Muscle of arm (tissue), 12 donors: Measurements from ENCODE around the gene SUPT3H. TPM values are rescaled to one million over a fixed set of nuclear protein-coding genes. Genes with fewer than 3 reads are reported as not detected.
"Not testable (repeated sequence)": the region's sequence is repeated elsewhere in the genome, so short reads cannot be mapped to it uniquely, and the experiment has no call there.

Experiments used
- DNase-seq: peaks from one replicate; pipeline ENCODE4 v3.0.0-alpha.2; 2013
- polyA plus RNA-seq, 12 donors: library from polyadenylated mRNA; unstranded; fragments of 120-200 nt; gene quantifications; one replicate each; pipeline ENCODE4 v1.2.1, GENCODE V29; 2013; ENCODE audit not compliant: insufficient read length in 12 of 12

Gene SUPT3H
- polyA plus RNA-seq, 12 donors = 9.8 to 12.7 (median 11.8) TPM; not detected in 2

DNA sequence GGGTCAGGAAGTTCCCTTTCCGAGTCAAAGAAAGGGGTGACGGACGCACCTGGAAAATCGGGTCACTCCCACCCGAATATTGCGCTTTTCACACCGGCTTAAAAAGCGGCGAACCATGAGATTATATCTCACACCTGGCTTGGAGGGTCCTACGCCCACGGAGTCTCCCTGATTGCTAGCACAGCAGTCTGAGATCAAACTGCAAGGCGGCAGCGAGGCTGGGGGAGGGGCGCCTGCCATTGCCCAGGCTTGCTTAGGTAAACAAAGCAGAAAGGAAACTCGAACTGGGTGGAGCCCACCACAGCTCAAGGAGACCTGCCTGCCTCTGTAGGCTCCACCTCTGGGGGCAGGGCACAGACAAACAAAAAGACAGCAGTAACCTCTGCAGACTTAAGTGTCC lies 315.1 kb downstream of the SUPT3H start:
- not testable (repeated sequence) for DNase-seq

DNA sequence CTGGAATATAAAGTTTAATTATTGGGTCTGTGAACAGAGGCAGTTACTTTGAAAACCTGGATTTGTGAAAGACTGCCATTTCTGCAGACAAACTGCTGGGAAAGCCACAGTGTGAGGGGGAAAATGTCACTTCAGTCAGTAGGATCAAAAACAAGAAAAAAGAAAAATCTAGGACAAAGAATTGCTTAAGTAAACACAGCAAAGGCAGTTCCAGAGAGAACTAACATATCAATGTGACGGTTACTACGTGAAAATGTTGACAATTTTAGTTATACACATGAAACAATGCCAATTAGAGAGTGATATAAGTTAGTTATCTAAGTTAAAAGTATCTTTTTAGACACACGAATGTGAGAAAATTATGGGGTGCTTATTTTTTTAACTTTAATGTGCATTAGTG lies 320.0 kb downstream of the SUPT3H start:
- no peak for DNase-seq

DNA sequence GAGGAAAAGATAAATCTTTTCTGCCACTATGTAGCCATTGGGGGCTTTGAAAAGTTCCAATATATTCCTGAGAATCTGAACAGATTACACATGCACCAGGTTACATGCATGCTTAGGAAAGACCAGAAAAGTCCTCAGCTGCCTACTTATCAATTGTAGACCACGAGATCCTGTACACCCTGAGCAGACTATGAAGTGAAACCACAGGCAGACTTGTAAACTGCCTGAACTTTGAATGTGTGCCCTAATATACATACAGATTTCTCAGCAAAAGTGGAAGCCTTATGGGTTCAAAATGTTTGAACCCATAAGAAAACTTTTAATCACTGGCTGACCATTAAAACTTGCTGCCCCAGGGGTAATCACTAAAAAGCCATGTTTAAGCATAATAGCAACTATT lies 323.1 kb downstream of the SUPT3H start:
- DNase-seq = no peak

DNA sequence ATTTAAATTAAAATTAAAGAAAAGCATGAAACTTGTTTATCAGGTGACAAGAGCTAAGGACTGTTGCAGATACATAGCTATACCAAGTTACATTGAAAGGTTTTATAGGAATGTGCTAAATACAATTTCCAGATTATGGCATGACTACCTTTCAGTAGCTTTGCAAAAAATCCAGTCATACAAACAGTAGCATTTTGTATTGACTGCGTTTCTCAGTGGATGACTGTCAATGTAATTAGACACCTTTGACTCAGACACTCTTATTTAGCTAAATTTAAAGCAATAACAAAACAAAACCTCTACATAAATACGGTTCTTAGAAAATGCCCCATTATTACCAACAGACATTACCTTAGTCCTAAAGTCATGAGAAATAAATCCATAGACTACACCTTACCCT lies 325.4 kb downstream of the SUPT3H start:
- no peak for DNase-seq

DNA sequence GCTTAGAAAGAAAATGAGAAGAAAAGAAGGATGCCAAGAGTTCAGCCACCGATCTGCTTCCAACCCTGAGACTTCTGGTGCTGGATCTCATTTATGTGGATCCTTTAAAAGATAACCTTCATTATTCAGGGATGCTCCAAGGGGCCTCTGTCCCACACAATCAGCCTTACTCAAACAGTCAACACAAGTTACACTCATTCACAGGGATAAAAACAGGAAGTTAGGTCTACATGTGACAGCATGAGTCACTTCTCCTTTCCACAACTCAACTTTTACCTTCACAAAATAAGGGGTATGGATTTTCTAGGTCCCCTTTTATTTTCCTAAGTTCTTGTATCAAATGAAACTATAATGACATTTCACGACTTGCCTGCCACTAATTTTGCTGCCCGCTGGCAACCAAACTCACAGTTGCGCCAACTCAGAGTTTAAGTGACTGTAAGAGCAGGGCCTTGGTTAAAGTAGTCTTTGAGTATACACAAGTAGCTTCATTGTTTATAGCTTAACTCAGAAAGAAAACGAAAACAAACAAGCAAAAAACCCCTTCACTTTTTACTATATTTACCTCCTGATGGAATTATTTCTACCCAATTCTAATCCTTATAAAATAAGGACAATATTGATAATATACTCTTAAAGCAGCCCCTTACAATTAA lies 328.4 kb downstream of the SUPT3H start:
- no peak for DNase-seq

DNA sequence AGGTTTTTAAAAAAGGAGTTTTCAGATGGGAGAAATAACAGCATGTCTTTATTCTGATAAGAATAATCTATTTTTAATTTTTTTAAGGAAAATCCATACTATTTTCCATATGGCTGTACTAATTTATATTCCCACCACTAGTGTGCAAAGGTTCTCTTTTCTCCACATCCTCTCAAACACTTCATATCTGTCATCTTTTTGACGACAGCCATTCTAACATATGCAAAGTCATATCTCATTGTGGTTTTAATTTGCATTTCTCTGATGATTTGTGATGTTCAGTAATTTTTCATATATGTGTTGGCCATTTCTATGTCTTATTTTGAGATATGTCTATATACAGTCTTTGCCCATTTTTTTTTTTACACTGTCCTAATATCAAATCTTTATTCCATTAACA lies 330.2 kb downstream of the SUPT3H start:
- no peak for DNase-seq

DNA sequence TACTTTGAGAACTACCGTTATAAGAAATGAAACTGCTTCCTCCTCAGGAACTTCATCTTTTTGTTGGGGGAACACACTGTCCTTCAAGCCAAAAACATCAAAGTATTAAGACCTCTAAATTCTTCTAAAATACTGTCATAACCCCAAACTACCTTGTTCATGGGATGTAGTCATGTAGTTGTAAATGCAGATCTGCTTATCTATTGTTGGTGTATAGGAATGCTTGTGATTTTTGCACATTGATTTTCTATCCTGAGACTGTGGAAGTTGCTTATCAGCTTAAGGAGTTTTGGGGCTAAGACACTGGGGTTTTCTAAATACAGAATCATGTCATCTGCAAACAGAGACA lies 332.5 kb downstream of the SUPT3H start:
- no peak for DNase-seq

DNA sequence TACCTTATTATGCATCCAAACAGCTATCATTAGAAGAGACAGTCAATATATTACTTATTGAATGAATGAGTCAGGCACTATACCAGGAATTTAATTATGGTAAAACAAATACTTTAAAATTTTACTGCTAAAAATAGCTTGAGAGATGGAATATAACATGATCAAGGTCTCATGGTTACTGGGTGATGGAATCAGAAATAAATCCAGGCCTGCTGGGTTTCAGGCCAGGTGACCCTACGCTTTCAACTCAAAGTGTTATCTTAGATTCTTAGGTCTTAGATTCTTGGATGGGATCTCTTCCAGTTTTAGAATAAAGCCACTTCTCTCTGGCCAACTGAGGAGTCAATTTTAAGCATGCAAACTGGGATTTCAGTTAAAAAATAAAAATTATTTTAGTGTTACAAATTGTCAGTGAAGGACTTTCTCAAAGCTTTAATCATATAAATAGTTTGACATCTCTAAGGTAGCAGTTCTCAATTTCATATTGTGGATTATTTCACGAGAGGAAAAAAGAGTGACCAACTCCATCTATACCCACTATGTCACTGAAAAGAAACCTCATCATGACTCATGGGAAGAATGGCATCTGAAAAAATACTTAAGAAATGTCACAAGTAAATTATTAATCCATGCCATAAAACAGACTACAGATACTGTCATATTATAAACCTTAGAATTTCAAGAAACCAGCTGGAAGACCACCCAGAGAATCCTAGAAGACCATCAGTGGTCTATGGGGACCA lies 333.1 kb downstream of the SUPT3H start:
- no peak for DNase-seq

DNA sequence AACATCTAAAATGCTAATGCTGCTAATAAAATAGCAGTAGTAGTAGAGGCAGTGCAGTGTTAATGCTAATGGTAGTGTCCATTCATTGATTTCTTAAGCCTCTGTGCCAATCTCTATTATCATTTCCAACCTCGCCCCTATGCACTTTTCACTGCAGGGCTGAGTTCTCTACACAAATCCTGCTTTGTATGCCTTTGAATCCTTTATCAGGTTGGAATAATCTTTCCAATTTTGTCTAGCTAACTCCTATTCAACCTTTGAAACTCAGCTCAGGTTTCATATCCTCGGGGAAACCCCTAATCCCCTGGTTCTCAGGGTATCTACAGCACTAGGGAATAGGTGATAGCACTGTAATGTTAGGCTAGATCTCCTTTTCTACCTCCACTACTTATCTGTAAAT lies 333.6 kb downstream of the SUPT3H start:
- DNase-seq = no peak

DNA sequence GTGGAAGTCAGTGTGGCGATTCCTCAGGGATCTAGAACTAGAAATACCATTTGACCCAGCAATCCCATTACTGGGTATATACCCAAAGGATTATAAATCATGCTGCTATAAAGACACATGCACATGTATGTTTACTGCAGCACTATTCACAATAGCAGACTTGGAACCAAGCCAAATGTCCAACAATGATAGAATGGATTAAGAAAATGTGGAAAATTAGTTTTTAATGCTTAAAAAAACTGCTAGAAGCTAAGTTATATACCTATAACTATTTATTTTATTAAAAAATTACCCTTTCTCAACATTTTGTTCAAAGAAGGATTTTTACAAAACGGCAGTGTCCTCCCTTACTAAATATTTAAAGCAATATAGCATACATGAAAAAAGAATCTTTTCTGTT lies 335.1 kb downstream of the SUPT3H start:
- not testable (repeated sequence) for DNase-seq

DNA sequence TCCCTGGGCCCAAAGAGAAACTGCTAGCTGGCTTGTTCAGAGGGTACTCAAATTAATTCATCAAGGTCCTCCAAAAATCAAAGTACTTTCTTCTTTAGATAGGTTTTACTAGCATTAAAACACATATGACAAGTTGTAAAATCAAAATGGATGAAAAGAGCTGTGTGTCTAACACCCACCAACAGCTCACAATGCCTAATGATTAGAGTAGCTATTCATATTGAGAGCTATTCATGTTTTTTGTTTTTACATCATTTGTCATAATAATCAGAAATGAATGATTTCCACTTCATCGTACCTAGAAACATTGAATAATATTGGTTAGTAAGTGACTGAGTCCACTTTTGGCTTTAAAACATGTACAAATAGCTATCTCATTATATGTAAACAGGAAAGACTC lies 339.5 kb downstream of the SUPT3H start:
- DNase-seq = no peak

DNA sequence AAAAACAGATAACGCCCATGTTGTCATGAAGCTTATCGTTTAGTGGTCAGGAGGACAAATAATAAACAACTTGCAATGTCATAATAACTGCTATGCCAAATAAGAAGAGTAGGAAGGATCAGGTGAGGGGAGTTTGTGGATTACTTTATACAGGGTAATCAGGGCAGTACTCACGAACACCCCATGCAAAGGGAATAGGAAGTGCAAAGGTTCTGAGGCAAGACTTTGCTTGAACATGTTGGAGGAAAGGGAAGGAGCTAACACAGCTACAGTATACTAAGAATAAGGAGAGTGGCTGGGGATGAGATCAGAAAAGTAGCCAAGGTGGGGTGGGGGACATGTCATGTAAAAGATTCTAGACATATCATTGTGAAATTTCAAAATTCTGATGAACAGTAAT lies 341.6 kb downstream of the SUPT3H start:
- DNase-seq = no peak

DNA sequence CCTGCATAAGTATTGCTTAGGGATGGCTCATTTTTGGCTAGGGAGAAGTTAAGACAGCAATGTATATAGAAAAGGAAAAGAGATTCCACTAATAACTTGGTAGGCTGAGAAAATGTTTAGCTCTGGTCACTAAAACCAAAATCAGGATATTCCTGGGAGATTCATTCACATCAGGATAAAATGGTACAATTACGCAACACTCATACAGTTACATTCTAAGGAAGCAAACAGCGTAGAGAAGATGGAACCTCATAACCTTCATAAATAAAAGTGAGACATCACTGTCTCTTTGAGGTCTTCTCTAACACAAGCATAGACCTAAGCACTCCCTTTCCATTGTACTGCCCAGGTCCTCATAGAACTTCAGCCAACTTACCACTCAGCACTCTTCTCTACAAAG lies 345.3 kb downstream of the SUPT3H start:
- no peak for DNase-seq

DNA sequence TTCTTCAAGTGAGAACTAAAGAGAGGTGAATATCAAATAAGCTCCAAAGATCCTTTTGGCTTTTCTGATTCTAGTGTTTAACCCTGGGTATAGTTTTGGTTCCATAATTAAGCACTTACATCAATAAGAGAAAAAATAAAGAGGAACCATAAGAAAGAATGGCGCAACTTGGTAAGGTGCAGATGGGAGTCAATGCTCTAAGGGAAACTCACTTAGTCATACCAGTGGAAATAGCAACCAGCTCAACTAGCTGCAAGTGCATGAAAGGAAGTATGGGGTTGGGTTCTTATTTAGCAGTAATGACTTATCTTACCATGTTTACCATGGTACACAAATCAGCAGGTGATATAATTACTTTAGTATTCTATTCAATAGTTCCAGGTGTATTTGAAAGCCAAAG lies 346.1 kb downstream of the SUPT3H start:
- DNase-seq = no peak

DNA sequence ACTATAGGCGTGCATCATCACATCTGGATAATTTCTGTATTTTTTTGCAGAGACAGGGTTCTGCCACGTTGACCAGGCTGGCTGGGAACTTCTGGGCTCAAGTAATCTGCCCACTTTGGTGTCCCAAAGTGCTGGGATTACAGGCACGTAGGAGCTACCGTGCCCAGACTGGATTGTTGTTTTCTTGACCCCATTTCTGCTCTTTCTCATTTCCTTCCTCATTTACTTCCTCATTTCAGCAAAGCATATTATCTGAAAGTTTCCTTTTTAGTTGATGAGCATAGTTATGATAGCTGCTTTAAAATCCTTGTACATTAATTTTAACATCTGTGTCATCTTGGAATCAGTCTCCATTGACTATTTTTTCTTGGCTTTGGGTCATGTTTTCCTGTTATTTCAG lies 350.6 kb downstream of the SUPT3H start:
- DNase-seq = no peak

DNA sequence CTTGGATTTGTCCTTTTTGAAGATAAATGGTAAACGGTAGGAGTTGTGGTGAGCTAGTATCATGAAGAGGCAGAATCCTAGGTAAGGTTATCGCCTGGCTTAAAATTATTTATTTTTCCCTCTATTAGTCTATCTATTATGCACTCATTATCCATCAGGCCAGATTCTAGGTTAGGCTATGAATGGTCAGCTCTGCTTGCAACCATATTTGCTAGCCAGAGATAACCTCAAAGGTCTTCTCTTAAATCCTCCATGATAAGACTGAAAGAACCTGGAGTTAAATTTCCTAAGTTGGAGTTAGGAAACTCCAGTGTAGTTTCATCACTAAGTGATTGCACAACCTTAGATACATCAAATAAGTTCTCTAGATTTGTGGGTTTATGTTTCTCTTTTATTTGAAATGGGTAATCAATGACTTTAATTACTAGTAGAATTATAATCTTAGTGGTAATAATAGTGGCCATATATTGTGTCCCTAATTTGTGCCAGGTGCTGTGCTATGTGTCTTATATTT lies 351.7 kb downstream of the SUPT3H start:
- DNase-seq = no peak

DNA sequence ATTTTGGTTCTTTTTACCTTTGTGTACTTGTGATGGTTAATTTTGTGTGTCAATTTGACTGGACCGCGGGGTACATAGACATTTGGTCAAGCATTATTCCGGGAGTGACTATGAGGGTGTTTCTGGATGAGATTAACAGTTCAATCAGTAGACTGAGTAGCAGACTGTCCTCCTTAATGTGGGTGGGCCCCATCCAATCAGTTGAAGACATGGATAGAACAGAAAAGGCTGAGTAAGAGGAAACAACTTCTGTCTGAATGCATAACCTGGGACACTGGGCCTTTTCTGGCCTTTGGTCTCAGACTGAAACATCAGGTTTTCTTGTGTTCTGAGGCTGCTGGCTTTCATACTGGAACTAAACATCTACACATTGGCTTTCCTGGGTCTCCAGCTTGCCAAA lies 353.1 kb downstream of the SUPT3H start:
- no peak for DNase-seq

DNA sequence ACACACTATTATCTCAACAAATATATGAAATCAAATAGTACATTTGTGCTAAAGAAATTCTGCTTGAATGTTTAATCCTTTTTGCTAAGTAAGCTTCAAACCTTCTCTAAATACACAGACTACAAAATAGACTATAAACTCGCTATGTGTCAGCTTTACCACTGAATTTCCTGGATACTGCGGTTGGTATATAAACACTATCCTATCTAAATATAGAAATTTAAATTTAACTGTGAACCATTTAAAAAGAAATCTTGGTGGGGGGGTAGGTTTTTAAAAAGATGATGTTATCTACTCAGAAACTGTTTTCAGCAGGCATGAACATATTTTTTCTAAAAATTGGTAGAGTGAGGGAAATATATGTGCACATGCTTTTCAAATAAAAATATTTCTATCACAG lies 356.1 kb downstream of the SUPT3H start:
- no peak for DNase-seq

DNA sequence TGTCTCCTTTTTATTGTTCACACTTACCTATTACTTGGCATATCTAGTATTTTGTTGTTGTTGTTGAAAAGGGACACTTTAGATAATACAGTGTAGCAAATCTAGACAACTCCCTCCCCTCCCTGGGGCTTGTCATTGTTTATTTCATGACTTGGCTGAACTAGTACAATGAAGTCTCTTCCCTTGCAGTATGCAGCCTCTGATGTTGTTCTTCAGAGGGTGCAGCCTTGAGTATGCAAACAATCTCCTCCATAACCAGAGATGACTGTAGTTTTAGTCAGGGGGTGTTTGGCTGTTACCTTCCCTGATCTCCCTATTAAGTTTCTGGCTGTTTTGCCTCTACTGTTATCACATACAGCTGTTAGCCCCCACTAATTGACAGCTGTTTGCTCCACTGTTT lies 365.0 kb downstream of the SUPT3H start:
- DNase-seq = no peak

DNA sequence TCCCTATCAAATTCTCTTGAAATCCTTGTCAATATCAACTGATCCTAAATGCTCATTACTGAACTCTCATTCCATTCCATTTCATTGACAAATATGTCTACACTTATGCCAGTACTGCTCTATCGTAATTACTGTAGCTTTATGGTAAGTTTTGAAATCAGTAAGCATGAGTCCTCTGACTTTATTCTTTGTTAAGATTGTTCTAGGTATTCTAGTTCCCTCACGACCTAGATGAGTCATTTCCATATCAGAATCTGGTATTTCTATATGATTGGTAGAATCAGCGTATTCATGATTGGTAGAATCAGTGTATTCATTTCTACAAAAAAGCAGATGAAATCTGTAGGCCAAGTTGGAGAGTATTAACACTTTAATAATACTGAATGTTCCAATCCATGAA lies 368.2 kb downstream of the SUPT3H start:
- DNase-seq = no peak

DNA sequence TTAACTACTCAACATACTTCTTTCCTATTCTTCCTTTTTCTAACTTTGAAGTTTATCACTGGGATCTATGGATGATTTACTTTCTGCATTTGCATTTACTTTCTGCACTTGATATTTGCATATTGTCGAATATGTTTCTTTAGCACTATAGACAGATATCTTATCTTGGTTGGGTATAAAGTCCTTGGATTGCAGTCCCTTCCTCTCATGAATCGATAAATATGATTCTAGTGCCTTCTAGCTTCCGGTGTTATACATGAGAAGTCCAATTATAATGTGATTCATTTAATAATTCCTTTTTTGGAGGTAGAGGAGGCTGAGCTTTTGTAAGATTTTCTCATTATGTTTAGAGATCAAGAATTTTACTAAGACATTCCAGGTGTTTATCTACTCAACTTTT lies 370.8 kb downstream of the SUPT3H start:
- DNase-seq = no peak

DNA sequence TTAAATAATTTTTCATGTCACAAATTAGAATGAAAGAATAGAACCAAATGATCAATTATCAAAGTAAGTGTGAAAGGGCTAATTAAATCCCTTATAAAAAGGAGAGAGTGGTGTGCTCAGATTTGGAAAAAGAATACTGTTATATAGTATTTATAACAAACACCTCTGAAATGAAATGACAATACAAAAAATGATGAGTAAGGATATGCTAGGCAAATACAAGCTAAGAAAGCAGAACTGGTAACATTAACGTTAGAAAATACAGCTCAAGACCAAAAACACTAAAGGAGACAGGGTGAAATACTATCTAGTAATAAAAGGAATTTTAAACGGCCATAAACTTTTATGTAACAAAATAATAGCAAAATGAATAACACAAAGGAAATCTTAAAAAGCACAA lies 373.8 kb downstream of the SUPT3H start:
- DNase-seq = no peak

DNA sequence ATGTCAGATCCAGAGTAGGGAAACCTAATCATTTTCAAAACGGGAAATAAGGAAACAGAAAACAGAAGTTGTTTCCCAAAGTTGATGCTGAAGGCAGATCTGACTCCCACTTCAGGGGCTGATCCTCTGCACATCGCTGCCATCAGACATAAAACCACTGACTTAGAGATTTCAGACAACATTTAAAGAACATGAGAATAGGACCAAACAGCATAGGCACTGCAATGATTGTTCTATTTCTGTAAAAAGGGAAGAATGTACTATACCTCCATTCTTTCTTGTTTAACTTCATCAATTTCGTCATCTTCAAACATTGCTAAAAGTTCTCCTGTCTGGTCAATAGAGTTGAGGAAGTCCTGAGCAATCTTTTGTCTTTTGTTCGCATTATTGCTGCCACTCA lies 374.3 kb downstream of the SUPT3H start:
- DNase-seq = no peak
